NCI-H69 (cell line): ENCODE data around the gene TERB2.
"Not testable (repeated sequence)": the region's sequence is repeated elsewhere in the genome, so short reads cannot be mapped to it uniquely, and the experiment has no call there.

Experiments used
- DNase-seq: peaks from one replicate; lab custom pipeline; 2025; lab: John Stamatoyannopoulos, UW

TERB2 gene, protein sequence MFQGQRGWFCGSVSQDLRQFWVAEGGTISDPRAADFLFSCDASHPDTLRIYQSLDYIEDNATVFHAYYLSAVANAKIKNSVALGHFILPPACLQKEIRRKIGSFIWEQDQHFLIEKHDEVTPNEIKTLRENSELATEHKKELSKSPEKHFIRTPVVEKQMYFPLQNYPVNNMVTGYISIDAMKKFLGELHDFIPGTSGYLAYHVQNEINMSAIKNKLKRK

DNA sequence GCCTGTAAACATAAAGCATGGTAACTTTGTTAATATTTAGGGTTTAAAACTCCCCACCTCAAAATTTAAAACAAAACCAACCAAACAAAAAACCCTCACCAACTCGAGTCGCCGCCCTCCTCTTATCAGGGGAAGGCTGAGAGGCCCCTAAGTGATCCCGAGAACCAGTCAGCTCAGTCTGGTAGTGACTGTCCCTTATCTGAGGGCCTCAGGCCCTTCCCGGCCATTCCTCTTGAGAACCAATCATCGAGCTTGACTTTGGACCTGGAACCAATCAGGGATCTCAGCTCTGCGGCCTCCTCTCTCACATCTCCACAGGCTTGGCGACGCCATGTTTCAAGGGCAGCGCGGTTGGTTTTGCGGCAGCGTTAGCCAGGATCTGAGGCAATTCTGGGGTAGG, at the start of gene TERB2:
Gene TERB2 (plus strand): TSS at position 300 of the 400 bp plus-strand sequence. CDS start 32 bp downstream, at position 332.
- DNase-seq: no peak

DNA sequence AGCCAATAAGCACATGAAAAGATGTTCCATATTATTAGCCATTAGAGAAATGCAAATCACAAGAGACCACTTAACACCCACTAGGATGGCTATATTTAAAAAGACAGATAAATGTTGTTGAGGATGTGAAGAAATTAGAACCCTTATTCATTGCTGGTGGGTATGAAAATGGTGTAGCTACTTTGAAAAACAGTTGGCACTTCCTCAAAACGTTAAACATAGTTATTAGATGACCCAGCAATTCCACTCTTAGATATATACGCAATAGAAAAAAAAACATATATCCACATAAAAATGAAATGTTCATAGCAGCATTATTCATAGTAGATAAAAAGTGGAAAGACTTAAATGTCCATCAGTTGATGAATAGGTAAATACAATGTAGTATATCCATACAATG, 47.1 kb upstream of the TERB2 start:
- DNase-seq: no peak

DNA sequence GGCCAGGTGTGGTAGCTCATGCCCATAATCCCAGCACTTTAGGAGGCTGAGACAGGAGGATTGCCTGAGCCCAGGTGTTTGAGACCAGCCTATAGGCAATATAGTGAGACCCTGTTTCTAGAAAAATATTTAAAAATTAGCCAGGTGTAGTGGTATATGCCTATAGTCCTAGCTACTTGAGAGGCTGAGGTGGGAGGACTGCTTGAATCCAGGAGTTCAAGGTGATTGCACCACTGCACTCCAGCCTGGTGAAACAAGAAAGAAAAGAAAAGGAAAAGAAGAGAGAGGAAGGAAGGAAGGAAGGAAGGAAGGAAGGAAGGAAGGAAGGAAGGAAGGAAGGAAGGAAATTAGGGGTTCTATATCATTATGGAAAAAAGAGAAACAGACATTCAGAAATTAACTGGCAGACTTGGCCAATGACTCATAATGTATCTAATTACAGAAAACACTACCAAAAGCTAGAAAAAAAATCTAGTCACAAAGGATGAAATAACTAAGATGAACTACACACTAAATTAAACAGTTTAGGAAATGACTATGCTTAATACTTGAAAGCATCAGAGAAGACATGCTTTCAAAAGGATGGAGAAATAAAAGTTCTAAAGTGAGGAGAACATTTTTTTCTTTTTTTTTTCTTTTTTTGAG, 45.4 kb upstream of the TERB2 start:
- DNase-seq: no peak

DNA sequence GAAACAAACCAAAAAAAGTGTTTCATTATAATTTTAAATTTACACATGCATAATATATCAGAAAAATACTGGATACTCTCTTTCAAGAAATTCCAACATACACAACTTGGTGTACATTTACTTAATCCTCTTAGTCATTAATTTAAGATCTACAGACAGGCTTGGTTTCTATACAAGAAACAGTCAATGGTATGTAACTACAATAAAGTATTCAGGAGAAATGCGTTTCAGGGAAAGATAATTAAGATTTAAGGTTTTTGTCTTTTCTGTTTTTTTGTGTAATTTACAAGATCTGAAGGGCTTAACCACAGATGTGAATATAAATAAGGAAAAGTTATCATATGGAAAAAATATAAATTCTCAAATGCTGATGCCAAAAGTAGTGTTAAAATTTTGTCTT, 44.3 kb upstream of the TERB2 start:
- not testable (repeated sequence) for DNase-seq

DNA sequence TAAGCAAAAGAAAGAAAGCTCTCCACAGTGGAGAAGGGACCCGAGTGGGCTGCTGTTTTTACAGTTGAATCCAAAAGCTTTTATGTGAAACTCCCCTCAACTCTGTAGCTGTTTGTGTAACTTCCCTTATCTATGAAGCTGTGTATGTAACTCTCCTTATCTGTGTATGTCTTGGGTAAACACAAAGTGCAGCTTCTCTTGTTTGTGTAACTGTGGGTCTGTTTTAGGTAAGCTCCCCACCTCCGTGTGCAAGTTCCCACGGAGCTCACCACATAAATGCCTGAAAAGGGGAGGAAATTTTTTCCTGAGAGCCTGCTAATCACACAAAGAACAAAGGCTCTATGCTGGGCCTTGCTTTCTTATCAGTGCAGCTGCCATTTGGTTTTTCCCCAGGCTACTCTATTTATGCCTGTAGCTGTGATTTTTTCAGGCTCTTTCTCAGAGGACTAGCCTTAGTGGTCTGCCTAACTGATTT, 43.5 kb upstream of the TERB2 start:
- DNase-seq: not testable (repeated sequence)

DNA sequence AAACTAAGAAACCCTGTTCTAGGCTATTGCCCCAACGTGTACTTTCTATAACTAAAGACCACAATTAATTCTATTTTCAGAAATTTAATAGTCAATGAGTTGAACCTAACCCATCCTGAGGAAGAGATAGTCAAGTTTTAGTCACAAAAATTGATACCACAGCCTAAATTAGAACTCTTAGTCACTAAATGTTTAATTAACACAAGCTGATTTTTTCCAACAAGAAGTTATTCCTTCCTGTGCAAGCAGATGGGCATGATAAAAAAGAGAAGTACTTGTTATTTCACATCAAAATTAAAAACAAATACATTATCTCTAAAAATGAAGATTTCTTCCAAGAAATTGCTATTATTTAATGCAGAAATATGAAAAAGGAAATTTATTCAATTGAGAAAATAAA, 38.4 kb upstream of the TERB2 start:
- no peak for DNase-seq

DNA sequence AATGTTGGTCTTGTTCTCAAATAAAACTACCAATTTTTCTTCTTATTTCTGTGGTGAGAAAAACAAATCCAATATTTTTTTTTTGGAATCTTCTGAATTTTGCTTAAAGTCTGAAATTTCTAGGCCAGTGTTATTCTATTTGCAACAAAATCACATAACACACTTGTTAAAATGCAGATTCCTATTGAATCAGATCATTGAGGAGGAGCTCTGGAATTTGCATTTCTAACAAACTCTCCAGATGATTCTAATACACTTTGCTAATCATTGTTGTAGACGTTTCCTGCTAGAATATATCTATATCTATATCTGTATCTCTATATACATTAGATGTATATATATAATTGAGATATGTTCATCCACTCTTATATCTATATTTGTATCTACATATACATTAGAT, 27.8 kb upstream of the TERB2 start:
- not testable (repeated sequence) for DNase-seq

DNA sequence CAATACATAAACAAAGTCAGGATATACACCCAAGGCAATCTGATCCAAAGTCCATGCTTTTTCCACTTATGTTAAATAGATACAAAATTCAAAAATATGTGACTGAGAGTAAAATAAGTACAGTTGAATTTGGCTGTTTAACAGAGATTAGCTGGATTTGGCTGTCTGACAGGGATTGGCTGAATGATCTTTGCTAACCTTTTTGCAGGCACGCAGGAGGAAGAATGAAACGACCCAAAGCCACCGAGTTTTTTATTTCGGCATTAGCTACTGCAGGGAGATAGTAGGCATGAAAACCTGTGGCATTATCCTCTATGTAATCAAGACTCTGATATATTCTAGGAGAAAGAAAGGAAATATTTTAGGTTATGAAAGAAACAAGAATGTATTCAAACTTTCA, 26.2 kb upstream of the TERB2 start:
- DNase-seq: not testable (repeated sequence)

DNA sequence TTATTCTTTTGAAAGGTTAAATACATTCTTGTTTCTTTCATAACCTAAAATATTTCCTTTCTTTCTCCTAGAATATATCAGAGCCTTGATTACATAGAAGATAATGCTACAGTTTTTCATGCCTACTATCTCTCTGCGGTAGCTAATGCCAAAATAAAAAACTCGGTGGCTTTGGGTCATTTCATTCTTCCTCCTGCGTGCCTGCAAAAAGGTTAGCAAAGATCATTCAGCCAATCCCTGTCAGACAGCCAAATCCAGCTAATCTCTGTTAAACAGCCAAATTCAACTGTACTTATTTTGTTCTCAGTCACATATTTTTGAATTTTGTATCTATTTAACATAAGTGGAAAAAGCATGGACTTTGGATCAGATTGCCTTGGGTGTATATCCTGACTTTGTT, 1.8 kb downstream of the TERB2 start:
- not testable (repeated sequence) for DNase-seq

DNA sequence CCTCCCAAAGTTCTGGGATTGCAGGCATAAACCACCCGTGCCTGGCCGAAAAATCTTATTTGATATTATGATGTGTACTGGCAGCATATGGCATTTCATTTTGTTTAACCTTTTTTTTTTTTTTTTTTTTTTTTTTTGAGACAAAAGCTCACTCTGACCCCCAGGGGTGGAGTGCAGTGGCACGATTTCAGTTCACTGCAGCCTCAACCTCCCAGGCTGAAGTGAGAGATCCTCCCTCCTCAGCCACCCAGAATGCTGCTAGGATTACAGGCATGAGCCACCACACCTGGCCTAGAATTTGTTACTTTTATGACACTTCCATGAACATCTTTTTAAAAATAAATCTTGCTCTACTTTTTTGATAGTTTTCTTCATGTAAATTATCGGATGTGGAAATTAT, 12.0 kb downstream of the TERB2 start:
- DNase-seq: no peak

DNA sequence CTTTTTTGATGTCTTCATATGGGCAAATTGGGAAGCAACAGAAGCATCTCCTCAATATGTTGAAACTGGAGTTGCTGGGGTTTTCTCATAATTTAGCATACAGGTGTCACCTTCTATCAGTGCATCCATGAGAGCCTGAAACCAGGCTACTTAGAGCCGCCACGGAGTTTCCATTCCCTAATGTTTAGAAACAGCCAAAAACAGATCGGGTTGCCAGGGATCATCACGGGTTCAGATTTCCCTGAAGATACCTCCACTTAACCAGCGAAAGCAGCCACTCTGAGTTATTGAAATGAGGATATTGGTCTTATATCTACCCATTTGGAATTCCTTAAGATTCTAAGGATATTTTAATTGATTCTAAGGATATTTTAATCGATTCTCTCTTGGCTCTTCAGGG, 14.5 kb downstream of the TERB2 start:
- DNase-seq: no peak

DNA sequence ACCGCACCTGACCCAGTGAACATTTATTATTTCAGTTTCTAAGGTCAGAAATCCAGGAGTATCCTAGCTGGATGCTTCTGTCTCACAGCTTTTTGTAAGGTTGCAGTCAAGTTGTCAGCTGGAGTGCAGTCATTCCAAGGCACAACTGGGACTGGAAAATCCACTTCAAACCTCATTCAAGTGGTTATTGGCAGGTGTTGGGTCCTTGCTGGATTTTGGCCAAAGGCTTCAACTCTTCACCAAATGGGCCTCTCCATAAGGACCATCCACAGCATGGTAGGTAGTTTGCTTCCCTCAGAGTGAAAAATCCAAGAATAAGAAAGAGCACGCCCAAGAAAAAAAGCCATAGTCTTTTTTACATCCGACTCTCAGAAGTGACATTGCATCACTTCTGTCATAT, 19.7 kb downstream of the TERB2 start:
- DNase-seq: not testable (repeated sequence)

DNA sequence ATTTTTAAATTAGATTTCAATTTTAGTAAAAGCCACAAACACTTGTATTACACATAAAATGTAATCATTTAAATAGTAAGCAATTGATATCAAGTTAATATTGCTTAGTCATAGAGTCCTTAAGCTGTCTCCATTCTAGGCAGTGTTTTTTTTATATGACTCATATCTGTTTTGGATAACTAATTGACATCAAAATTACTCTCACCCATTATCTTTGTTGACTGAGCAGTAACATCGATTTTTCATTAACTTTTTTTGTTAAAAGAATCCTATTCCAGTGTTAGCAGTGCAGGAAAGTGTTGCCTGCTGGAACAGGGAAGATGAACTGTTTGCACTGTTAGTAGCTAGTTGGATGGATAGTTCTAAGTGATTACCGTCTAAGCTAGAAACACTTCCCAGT, 21.3 kb downstream of the TERB2 start:
- peak; percentile 57 for DNase-seq

DNA sequence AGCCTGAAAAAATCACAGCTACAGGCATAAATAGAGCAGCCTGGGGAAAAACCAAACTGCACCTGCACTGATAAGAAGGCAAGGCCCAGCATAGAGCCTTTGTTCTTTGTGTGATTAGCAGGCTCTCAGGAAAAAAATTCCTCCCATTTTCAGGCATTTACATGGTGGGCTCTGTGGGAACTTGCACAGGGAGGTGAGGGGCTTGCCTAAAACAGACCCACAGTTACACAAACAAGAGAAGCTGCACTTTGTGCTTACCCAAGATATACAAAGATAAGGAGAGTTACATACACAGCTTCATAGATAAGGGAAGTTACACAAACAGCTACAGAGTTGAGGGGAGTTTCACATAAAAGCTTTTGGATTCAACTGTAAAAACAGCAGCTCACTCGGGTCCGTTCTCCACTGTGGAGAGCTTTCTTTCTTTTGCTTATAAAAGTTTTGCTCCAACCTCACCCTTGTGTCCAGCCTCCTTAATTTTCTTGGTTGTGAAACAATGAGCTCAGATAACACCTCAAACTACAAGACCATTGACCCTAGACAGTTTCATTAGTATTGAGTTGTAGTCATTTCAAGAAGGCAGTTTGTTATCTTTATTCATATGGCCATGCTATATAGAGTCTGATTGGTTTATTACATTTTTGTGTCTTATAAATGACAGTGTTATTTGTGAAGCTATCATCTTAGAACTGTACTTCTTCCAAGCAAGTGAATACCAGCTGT, 23.3 kb downstream of the TERB2 start:
- not testable (repeated sequence) for DNase-seq

DNA sequence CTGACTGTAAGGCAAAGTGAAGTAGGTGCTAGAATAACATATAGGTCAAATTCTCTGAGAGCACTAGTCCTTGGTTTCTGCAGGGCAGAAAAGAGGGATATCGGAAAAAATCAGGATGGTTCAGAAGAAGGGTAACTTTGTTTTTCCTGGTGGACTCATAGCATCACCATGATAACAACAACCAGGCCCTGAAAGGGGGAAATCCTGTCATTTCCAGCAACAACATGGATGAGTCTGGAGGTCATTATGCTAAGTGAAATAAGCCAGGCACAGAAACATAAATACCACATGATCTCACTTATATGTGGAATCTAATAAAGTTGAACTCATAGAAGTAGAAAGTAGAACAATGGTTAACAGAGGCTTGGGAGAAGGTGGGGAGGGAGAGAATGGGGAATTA, 27.7 kb downstream of the TERB2 start:
- DNase-seq: not testable (repeated sequence)

DNA sequence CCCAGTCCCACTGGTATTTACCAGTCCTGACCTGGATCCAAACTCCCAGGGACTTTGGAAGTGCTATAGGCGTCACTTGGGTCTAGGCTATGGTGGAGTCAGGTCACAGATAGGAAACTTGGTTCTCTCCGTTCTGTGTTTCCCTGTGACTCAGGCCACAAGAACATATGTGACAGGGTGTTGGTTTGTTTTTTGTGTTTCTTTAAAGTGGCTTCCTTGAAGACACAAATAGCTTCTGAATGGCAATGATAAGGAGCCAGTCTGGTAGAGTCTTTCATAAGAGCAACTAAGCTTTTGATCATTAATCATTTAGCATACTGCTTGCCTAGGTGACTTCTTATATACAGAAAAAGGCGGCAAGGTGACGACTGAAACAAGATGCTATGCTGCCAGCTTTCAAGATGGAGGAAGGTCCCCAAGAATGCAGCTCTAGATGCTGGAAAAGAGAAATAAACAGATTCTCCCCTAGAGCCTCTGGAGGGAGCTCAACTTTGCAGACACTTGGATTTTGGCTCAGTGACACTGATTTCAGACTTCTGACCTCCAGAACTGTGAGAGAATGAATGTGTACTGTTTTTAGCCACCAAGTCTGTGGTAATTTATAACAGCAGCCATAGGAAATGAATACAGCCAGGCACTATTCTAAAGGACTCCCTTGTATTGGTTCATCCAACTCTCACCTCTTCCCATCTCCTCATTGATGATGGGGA, 30.0 kb downstream of the TERB2 start:
- DNase-seq: not testable (repeated sequence)

DNA sequence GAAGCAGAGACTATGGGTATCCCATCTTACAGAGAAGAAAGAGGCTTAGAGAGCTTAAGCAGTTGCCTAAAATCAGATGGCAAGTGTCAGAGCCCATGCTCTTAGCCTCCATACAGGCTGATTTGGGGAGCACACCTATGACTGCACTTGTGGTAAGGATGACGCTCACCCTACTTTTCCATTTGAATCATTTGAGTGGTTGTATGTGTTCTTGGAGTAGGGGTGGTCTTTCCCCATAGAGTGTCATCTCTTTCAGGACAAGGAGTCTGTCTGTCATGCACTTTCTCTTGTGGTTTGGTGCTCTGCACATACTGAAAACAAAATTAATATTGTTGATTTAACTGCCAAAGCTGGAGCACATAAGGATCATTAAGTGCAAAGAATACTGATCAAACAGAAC, 31.2 kb downstream of the TERB2 start:
- not testable (repeated sequence) for DNase-seq

DNA sequence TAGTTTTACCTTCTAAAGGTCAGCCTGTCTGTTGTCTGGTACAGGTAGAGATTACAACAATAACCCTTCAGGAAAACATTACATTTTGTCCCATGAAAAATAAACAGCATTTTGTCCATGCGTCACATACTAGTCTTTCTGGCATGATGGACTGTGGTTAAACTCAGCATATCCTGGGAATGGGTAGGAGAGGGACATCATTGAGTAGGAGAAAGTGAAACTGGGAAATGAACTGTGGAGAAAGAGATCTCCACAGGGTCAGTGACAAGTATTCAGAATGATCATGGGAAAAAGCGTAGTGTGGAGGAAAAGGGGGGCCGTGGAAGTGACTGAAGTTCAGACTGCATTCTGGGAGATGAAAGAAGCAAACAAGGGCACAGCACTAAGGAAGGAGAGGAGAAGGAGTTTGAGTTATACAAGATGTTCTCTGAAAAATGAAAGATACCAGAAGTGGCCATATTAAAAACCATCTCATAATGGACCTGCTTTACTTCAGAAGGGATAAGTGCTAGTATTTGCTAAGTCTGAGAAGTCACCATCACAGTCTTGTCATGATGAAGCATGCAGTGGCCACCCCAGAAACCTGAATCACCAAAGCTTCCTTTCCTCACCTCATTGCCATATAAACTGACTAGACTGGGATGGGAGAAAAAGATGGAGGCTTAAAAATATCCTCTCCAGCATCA, 31.8 kb downstream of the TERB2 start:
- DNase-seq: not testable (repeated sequence)

DNA sequence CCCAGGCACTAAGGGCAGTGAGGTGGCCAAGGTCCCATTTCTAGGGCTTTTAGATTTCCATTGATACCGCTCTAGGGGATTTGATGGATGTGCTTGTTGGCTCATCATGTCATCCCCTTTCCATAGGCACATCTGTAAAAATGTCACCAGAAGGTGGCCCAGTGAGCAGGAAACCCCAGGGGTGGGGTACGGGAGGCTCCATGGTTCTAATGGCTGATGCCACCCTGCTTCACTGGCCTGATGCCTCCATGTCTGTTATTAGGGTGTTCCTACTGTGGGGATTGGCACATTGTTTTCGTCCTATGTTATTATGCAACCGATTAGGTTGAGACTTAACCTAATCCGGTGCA, 32.4 kb downstream of the TERB2 start:
- not testable (repeated sequence) for DNase-seq

DNA sequence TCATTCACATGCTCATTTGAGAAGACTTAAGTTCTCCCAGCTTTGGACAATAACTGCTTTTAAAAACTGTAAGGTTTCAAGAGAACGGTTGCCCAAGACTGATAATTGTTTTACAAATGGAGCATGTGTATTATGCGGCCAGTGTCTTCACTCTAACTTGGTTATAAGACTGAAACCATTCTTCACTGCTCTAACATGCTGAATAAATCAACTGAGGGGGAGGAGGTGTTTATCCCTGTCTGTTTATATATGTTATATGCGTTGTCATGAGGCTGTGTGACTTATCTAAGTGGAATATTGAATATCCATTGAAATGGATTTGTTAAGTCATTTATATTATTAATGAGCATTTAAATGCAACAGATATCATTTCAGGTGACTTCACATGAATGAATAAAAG, 41.1 kb downstream of the TERB2 start:
- not testable (repeated sequence) for DNase-seq

DNA sequence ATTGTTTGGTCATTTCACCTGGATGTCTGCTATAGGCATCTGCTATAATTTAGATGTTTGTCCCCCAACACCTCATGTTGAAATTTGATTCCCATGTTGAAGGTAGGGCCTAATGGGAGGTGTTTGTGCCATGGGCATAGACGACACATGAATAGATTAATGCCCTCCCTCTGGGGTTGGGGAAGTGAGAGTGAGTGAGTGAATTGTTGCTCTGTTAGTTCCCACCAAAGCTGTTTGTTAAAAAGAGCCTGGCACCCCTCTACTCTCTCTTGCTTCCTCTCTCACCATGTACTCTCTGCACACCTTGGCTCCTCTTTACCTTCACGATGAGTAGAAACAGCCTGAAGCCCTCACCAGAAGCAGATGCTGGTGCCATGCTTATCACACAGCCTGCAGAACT, 42.6 kb downstream of the TERB2 start:
- DNase-seq: peak; percentile 5

DNA sequence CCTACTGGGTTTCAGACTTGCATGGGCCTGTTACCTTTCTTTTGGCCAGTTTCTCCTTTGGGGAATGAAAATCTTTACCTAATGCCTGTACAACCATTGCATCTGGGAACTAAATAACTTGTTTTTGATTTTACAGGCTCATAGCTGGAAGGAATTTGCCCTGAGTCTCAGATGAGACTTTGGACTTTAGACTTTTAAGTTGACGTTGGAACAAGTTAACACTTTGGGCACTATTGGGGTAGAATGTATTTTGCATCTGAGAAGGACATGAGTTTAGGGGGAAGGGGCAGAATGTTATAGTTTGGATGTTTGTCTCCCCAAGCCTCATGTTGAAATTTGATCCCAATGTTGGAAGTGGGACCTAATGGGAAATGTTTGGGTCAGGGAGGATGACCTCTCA, 44.7 kb downstream of the TERB2 start:
- DNase-seq: not testable (repeated sequence)
